BJ (cell line): ENCODE measurements around the gene CTIF. TPM values are rescaled to one million over a fixed set of nuclear protein-coding genes. Genes with fewer than 3 reads are reported as not detected.

Experiments
- CTCF ChIA-PET: fragments of 350-600 bp; formaldehyde crosslinking; extraction: SDS; loops from one replicate; lab custom pipeline; 2021; ENCODE audit warnings: antibody characterized with exemption, inconsistent platforms; lab: Yijun Ruan, JAX
- POLR2A ChIA-PET: fragments of 300-600 bp; sonication (Branson Sonifier 250); formaldehyde crosslinking; extraction: SDS; loops from one replicate; lab custom pipeline; 2021; ENCODE audit warnings: antibody characterized with exemption; lab: Charles Lee
- DNase-seq: peaks from one replicate; pipeline ENCODE4 v3.0.0-alpha.2; 2011; ENCODE audit warnings: low read depth
- H3K27me3 ChIP-seq: 2 replicates; pipeline ENCODE4 v1.6.0; 2011; ENCODE audit warnings: low read length; ENCODE audit not compliant: control insufficient read depth, insufficient read depth
- H3K36me3 ChIP-seq: 2 replicates; pipeline ENCODE4 v1.5.1; 2011; ENCODE audit warnings: low read length; ENCODE audit not compliant: control insufficient read depth, insufficient read depth
- H3K4me3 ChIP-seq: 2 replicates; pipeline ENCODE4 v1.5.1; 2011; ENCODE audit warnings: low read depth, mild to moderate bottlenecking, control low read depth, low read length
- polyA plus RNA-seq: library from polyadenylated mRNA; depleted of rRNA; stranded (reverse); fragments of >200 nt; gene quantifications from 2 replicates; pipeline ENCODE4 v1.2.3, GENCODE V29; 2011
- TF ChIP-seq, protein P1 (sequence below): IDR thresholded peaks from 2 replicates; pipeline ENCODE4 v1.5.1; 2011; ENCODE audit warnings: low read depth, mild to moderate bottlenecking, control low read depth, inconsistent platforms, low read length, moderate library complexity; ENCODE audit not compliant: insufficient read depth

Gene CTIF
- polyA plus RNA-seq, 1 experiment, result 105 TPM

DNA sequence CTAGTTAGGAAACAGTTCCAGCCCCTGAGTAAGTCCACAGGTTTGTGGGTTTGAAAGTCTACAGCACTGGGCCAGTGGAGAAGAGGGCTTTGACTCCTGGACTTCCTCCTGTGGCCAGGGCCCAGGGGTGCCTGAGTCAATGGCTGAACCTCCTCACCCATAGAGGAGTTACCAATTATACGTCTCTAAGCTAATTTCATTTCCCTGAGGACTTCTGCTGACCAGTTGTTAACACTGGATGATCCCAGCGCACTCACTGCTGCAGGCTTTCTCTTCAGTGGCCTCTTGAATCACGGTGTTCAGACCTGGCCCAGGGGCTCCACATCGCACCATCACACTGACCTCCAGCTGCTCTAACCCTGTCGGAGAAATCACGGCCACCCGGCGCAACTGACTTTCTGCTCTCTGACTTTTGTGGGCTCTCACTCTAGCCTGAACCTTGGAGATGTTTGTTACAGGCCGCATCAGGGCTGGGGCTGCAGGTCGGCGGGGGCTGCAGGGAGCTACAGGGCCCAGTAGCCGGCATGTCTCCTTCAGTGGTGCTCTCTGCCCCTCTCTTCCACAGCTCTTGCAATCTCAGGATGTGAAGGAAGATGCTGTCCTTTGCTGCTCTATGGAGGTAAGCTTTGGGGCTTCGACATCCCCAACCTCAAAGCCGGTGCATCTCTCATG is 318.3 kb downstream of the CTIF start:
- no peak for DNase-seq
- POLR2A ChIA-PET, result no interaction called here
- Histone ChIP-seq H3K4me3 (no peak overlapping the region), H3K36me3 (peaks cover 34% of the 10 kb centered on the region), H3K27me3 (no peaks in the 10 kb centered on the region)
- TF ChIP-seq, protein P1, sequence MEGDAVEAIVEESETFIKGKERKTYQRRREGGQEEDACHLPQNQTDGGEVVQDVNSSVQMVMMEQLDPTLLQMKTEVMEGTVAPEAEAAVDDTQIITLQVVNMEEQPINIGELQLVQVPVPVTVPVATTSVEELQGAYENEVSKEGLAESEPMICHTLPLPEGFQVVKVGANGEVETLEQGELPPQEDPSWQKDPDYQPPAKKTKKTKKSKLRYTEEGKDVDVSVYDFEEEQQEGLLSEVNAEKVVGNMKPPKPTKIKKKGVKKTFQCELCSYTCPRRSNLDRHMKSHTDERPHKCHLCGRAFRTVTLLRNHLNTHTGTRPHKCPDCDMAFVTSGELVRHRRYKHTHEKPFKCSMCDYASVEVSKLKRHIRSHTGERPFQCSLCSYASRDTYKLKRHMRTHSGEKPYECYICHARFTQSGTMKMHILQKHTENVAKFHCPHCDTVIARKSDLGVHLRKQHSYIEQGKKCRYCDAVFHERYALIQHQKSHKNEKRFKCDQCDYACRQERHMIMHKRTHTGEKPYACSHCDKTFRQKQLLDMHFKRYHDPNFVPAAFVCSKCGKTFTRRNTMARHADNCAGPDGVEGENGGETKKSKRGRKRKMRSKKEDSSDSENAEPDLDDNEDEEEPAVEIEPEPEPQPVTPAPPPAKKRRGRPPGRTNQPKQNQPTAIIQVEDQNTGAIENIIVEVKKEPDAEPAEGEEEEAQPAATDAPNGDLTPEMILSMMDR, result no peak
- CTCF ChIA-PET, result no interaction called here

DNA sequence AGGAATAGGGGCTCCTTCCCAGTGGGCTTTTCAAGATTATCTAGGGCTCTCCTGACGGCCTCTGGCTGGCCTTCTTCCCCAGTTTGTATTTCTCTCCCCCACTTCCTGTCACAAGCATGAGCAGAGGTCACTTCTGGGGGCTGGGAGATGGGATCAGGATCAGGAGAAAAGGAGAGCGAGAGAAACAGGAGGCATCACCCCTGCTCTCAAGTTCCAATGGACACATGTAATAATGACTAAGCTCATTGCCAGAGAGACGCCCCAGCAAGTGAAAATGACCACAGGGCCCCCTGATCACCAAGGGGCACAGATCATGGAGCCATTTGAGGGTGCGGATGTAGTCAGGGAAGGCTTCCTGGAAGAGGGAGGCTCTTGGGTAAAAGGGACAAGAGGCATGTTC is 319.8 kb downstream of the CTIF start:
- DNase-seq, result no peak
- Histone ChIP-seq H3K36me3 (peaks cover 32% of the 10 kb centered on the region), H3K27me3 (no peaks in the 10 kb centered on the region), H3K4me3 (no peak overlapping the region)
- ChIA-PET CTCF (interaction anchor here (0.6 kb wide), 1 partner anchor 22 kb away, joined by 3 read pairs; no protein-coding TSS in a partner anchor), POLR2A (no interaction called here)
- TF ChIP-seq, protein P1, result no peak

GRCh38 chr18:48859311-48860268 is 320.8 kb downstream of the CTIF start:
- TF ChIP-seq, protein P1, result no peak
- CTCF ChIA-PET, result interaction anchor here (0.9 kb wide), 1 partner anchor 21 kb away, joined by 3 read pairs; no protein-coding TSS in a partner anchor
- no peak overlapping the region for H3K4me3 ChIP-seq
- no peaks in the 10 kb centered on the region for H3K27me3 ChIP-seq
- DNase-seq, result no peak
- H3K36me3 ChIP-seq, result peaks cover 29% of the 10 kb centered on the region
- POLR2A ChIA-PET, result interaction anchor here (0.7 kb wide), 1 partner anchor 31 kb away, joined by 5 read pairs; no protein-coding TSS in a partner anchor

DNA sequence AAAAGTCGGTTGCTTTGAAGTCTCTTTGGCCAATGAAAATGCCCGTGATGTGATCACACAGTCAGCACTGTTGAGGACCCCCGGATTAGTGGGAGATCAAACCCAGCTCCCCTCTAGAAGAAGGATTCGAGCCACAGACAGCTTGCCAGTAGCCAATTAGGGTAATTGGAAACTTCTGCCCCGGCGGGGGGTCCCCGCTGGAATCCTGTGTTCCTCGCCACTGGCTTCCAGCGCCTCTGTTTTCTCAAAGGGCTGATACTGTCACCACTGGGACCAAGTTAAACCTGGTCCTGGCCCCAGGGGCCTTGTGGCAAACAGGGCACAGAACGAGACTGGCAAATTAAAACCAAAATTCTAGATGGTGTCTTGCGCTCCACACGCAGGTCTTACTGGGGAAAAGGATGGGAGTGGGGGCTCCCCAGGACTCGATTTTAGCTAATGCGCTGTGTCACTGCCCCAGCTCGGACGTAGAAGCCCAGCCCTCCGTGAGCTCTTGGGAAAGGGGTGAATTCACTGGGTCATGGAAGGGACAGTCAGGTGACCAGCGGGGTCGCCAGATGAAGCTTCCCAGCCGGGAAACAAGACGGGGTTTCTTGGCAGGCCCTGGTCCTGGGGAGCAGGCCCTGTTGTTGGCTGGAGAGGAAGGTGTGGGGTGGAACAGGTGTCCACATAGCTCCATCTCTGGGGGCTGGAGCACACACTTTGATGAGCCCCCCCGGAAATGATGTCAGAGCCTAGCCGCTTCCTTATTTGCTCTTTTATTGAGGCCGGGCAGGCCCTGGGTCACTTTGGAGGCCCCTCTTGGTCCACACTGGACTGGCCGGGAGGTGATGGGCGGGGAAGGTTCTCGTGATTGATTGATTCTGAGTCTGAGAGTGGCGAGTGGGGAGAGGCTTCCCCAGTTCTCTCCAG is 321.7 kb downstream of the CTIF start:
- TF ChIP-seq, protein P1, result no peak
- DNase-seq, result no peak
- Histone ChIP-seq H3K4me3 (no peak overlapping the region), H3K27me3 (no peaks in the 10 kb centered on the region), H3K36me3 (peaks cover 26% of the 10 kb centered on the region)
- ChIA-PET POLR2A (no interaction called here), CTCF (interaction anchor here (0.9 kb wide), 1 partner anchor 22 kb away, joined by 3 read pairs; no protein-coding TSS in a partner anchor)
